Sigmoid colon (tissue), 3 donors: ENCODE measurements around the gene LY6G6F.

Experiments used
- POLR2A ChIP-seq, 2 donors: fragments of 450-650 bp; IDR thresholded peaks; one replicate each; pipeline ENCODE4 v1.6.1; 2016; ENCODE audit warnings: antibody characterized with exemption in 2 of 2, mild to moderate bottlenecking in 2 of 2, moderate library complexity in 2 of 2
- TF ChIP-seq, protein P1 (sequence below), 4 experiments: fragments of 450-650 bp in 3 of 4; fragments of 200-600 bp in 1 of 4; IDR thresholded peaks; one replicate each; pipeline ENCODE4 v1.5.1; 2016 to 2019; ENCODE audit warnings: antibody characterized with exemption in 4 of 4, mild to moderate bottlenecking in 3 of 4, moderate library complexity in 2 of 4

DNA sequence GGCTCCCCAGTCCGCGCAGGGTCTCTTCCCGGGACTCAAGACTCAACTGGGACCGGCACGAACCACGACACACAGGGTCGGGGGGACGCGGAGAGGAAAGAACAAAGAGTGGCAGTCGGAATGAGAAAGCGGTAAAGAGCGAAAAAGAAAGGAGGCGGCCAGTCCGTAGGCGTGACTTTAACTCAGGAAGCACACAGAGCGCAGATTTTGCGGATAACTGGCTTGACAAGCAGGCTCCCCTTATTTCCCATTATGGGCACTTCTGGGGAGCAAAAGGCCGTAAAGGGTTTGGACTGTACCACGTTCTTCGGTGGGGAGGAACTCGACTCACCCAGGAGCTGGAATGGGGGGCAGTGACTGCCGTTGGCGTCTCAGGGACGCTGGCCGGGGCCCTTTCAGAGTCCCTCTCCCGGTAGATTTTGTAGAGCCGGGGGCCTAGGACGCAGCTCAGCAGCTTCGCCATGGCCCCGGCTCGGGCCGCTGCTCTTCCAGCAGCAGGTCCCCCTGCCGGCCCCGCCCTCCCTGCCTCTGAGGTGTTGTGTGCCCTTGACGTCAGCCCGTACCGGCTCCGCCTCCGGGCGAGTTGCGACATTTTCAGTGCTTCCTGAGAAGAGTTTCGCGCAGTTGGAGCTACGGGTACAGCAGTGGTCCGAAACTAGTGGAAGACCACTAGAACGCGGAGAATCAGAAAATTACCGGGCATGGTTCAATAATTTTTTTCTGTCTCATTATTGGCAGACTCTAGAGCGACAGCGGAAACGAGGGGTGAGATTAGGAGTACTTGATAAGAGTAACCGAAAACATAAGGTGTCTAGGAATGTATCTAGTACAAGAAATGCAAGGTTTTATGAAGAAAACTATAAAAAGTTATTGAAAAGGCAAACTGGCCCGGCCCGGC is 3.6 kb upstream of the LY6G6F start, which contains the start of gene ABHD16A:
- TF ChIP-seq, protein P1, sequence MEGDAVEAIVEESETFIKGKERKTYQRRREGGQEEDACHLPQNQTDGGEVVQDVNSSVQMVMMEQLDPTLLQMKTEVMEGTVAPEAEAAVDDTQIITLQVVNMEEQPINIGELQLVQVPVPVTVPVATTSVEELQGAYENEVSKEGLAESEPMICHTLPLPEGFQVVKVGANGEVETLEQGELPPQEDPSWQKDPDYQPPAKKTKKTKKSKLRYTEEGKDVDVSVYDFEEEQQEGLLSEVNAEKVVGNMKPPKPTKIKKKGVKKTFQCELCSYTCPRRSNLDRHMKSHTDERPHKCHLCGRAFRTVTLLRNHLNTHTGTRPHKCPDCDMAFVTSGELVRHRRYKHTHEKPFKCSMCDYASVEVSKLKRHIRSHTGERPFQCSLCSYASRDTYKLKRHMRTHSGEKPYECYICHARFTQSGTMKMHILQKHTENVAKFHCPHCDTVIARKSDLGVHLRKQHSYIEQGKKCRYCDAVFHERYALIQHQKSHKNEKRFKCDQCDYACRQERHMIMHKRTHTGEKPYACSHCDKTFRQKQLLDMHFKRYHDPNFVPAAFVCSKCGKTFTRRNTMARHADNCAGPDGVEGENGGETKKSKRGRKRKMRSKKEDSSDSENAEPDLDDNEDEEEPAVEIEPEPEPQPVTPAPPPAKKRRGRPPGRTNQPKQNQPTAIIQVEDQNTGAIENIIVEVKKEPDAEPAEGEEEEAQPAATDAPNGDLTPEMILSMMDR (IDR thresholded peaks at IDR 0.05) = no peak
- peak; percentile 99 for TF ChIP-seq POLR2A (IDR thresholded peaks at IDR 0.05)
